Body of pancreas (tissue), 4 donors: ENCODE measurements around the gene SLC25A21.

Experiments
- CTCF ChIP-seq, 7 experiments: fragments of 450-650 bp in 4 of 7; fragments of 200-600 bp in 3 of 7; sonication (generic) in 3 of 7; IDR thresholded peaks; one replicate each; pipeline ENCODE4 v1.5.1; 2016 to 2019; ENCODE audit warnings: antibody characterized with exemption in 7 of 7
- POLR2A ChIP-seq, 3 donors: fragments of 450-650 bp; IDR thresholded peaks; one replicate each; pipeline ENCODE4 v1.6.1; 2016; ENCODE audit warnings: antibody characterized with exemption in 3 of 3, mild to moderate bottlenecking in 2 of 3

GRCh38 chr14:36646664-36647416 lies 525.6 kb downstream of the SLC25A21 start:
- TF ChIP-seq CTCF (IDR thresholded peaks at IDR 0.05) (peak in 2 of 7 experiments; percentile 9 to 14), POLR2A (IDR thresholded peaks at IDR 0.05) (no peak)
